PC-9 (cell line): ENCODE results near the gene GDF10.

ENCODE experiments used
- EZH2 ChIP-seq: fragments of 200-600 bp; sonication (generic); IDR thresholded peaks from 2 replicates; pipeline ENCODE4 v1.8.0; 2017; ENCODE audit warnings: antibody characterized with exemption, low read depth
- TF ChIP-seq, protein P1 (sequence below): fragments of 200-600 bp; sonication (generic); conservative IDR thresholded peaks from 2 replicates; pipeline ENCODE4 v1.6.1; 2017; ENCODE audit warnings: mixed run types, antibody characterized with exemption, mild to moderate bottlenecking, moderate library complexity

DNA sequence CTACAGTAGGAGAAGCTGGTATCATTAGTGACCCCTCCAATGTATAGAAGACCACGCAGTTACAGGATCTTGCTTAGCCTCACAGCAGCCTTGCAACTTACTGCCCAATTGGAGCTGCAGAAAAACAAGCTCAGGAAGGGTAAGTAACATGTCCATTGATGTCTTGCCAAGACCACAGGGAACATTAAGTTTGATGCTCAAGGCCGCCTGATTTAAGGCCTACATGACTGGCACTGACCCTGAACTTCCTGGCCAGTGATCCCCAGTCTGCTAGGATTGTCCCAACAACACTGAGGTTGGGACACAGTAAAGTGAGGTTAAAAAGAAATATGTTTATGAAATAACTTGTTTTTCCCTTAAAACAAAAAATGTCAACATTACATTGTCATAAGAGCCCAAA is 15.4 kb downstream of the GDF10 start:
- TF ChIP-seq, protein P1, sequence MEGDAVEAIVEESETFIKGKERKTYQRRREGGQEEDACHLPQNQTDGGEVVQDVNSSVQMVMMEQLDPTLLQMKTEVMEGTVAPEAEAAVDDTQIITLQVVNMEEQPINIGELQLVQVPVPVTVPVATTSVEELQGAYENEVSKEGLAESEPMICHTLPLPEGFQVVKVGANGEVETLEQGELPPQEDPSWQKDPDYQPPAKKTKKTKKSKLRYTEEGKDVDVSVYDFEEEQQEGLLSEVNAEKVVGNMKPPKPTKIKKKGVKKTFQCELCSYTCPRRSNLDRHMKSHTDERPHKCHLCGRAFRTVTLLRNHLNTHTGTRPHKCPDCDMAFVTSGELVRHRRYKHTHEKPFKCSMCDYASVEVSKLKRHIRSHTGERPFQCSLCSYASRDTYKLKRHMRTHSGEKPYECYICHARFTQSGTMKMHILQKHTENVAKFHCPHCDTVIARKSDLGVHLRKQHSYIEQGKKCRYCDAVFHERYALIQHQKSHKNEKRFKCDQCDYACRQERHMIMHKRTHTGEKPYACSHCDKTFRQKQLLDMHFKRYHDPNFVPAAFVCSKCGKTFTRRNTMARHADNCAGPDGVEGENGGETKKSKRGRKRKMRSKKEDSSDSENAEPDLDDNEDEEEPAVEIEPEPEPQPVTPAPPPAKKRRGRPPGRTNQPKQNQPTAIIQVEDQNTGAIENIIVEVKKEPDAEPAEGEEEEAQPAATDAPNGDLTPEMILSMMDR: no peak
- TF ChIP-seq EZH2: no peak
